SK-N-MC (cell line): ENCODE results near the gene GPC1.

Experiments
- EZH2 ChIP-seq: fragments of 200-600 bp; sonication (generic); IDR thresholded peaks from one replicate; pipeline ENCODE4 v1.6.1; 2017; ENCODE audit warnings: antibody characterized with exemption
- FOXP2 ChIP-seq: optimal IDR thresholded peaks from 2 replicates; pipeline ENCODE3; 2011; ENCODE audit warnings: mild to moderate bottlenecking, moderate library complexity; ENCODE audit not compliant: insufficient read depth; ENCODE audit errors: extremely low read length, control extremely low read depth
- POLR2AphosphoS5 ChIP-seq: IDR thresholded peaks from 2 replicates; pipeline ENCODE4 v1.6.1; 2012; ENCODE audit warnings: mild to moderate bottlenecking, low read depth, low read length, borderline replicate concordance

DNA sequence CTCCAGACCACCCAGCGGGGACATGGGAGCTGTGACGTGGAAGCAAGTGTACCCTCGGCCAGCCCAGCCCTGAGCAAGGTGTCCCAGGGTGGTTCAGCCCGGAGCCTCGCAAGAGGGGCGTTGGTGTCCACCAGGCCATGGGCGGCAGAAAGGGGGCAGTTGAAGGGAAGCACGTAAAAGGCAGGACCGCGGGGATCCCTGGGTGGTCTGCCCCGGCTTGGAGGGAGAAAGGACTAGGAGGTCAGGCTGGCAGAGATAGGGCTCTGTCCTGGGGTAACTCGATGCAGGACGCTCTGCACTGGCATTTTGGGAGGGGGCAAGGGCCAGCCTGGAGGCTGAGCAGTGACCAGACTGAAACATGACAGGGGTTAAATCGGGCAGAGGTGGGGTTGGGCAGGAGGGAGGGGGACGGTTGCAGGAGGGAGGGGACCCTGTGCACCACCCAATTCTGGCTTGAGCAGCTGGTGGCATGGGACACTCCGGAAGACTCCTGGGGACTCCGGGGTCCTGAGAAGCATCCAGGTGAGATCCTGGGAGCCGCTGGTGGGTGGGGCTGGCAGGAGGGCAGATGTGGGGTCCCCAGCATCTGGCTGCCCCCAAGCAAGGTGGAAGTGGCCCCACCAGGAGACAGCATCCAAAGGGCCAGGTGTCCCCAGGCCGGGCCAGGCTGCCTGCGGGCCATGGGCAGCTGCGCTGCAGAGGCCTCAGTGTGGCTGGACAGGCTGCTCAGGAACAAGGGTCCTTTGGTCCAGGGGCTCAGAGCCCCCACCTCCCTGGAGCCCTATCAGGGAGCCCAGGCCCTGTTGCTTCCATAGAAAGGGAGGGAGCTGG, 46.8 kb upstream of the GPC1 start:
- TF ChIP-seq EZH2 (no peak), FOXP2 (no peak), POLR2AphosphoS5 (no peak)
